Muscle layer of duodenum (tissue), 2 donors: ENCODE measurements around the gene TAPBP.

Experiments
- H3K27ac ChIP-seq: one replicate; pipeline ENCODE4 v1.7.0; 2013; ENCODE audit warnings: mild to moderate bottlenecking, low read length
- H3K27me3 ChIP-seq: one replicate; pipeline ENCODE4 v1.7.0; 2013; ENCODE audit warnings: low read depth, mild to moderate bottlenecking, control low read depth, low read length
- H3K36me3 ChIP-seq, 2 donors: one replicate each; pipeline ENCODE4 v1.7.0; 2013; ENCODE audit warnings: low read length in 2 of 2, control low read depth in 1 of 2, mild to moderate bottlenecking in 1 of 2; ENCODE audit not compliant: insufficient read depth in 2 of 2, control insufficient read depth in 1 of 2
- H3K4me1 ChIP-seq, 2 donors: one replicate each; pipeline ENCODE4 v1.7.0; 2013; ENCODE audit warnings: low read length in 2 of 2, mild to moderate bottlenecking in 2 of 2, control low read depth in 1 of 2, moderate library complexity in 1 of 2; ENCODE audit not compliant: insufficient read depth in 2 of 2, control insufficient read depth in 1 of 2
- H3K4me3 ChIP-seq, 2 donors: one replicate each; pipeline ENCODE4 v1.7.0; 2013; ENCODE audit warnings: low read length in 2 of 2, low read depth in 1 of 2, mild to moderate bottlenecking in 1 of 2
- H3K9me3 ChIP-seq, 2 donors: one replicate each; pipeline ENCODE4 v1.7.0; 2013; ENCODE audit warnings: low read length in 2 of 2, control low read depth in 1 of 2, mild to moderate bottlenecking in 1 of 2; ENCODE audit not compliant: control insufficient read depth in 1 of 2
- donor health status: healthy.

Gene TAPBP

GRCh38 chr6:33250731-33251130, 63.1 kb downstream of the TAPBP start:
- Histone ChIP-seq H3K36me3 (peaks cover 8 to 16% of the 10 kb centered on the region in 2 donors), H3K27ac (no peak overlapping the region), H3K4me3 (no peak overlapping the region), H3K27me3 (no peaks in the 10 kb centered on the region), H3K4me1 (peaks cover 10 to 25% of the 10 kb centered on the region in 2 donors), H3K9me3 (no peaks in the 10 kb centered on the region)

- no peaks in the 10 kb centered on the region for H3K27me3 ChIP-seq
These were observed 63.9 kb downstream of the TAPBP start for GRCh38 chr6:33249732-33250630.

More at GRCh38 chr6:33249732-33250630, 63.9 kb downstream of the TAPBP start:
- peak overlapping the region; percentile 97 for H3K27ac ChIP-seq
- H3K4me1 ChIP-seq: peaks cover 10 to 25% of the 10 kb centered on the region in 2 donors
- H3K4me3 ChIP-seq: peak overlapping the region; percentile 64 to 90
- peaks cover 8 to 13% of the 10 kb centered on the region in 2 donors for H3K36me3 ChIP-seq
- no peaks in the 10 kb centered on the region for H3K9me3 ChIP-seq
